Smooth muscle cell (in vitro differentiated cells): ENCODE results near the gene ROCK2. TPM values are rescaled to one million over a fixed set of nuclear protein-coding genes. Genes with fewer than 3 reads are reported as not detected.

Source experiments
- DNase-seq: peaks from one replicate; lab custom pipeline; 2025; ENCODE audit not compliant: unreplicated experiment; lab: John Stamatoyannopoulos, UW
- H2AFZ ChIP-seq: fragments of 200-600 bp; sonication (generic); 2 replicates; pipeline ENCODE4 v1.6.0; 2016; ENCODE audit warnings: antibody characterized with exemption, low read depth, mild to moderate bottlenecking
- H3F3A ChIP-seq: fragments of 200-600 bp; sonication (generic); 2 replicates; pipeline ENCODE4 v1.6.0; 2017; ENCODE audit warnings: antibody characterized with exemption, low read depth
- H3K27ac ChIP-seq: fragments of 200-600 bp; sonication (generic); 2 replicates; pipeline ENCODE4 v1.5.1; 2016; ENCODE audit warnings: low read depth, mild to moderate bottlenecking
- H3K27me3 ChIP-seq: fragments of 200-600 bp; sonication (generic); 2 replicates; pipeline ENCODE4 v1.6.1; 2016; ENCODE audit warnings: low read depth, mild to moderate bottlenecking
- H3K36me3 ChIP-seq: fragments of 200-600 bp; sonication (generic); 2 replicates; pipeline ENCODE4 v1.5.1; 2016; ENCODE audit warnings: low read depth
- H3K4me1 ChIP-seq: fragments of 200-600 bp; sonication (generic); 2 replicates; pipeline ENCODE4 v1.5.1; 2016; ENCODE audit warnings: low read depth
- H3K4me2 ChIP-seq: fragments of 200-600 bp; sonication (generic); 2 replicates; pipeline ENCODE4 v1.6.0; 2016; ENCODE audit warnings: mild to moderate bottlenecking
- H3K4me3 ChIP-seq: fragments of 200-600 bp; sonication (generic); 2 replicates; pipeline ENCODE4 v1.5.1; 2016; ENCODE audit warnings: mild to moderate bottlenecking
- H3K79me2 ChIP-seq: fragments of 200-600 bp; sonication (generic); 2 replicates; pipeline ENCODE4 v1.6.0; 2016; ENCODE audit warnings: low read depth, mild to moderate bottlenecking
- H3K9ac ChIP-seq: fragments of 200-600 bp; sonication (generic); 2 replicates; pipeline ENCODE4 v1.6.0; 2016; ENCODE audit warnings: low read depth
- H3K9me3 ChIP-seq: fragments of 200-600 bp; sonication (generic); replicated peaks from 2 replicates; pipeline ENCODE4 v1.5.1; 2016; ENCODE audit warnings: low read depth
- H4K20me1 ChIP-seq: fragments of 200-600 bp; sonication (generic); 2 replicates; pipeline ENCODE4 v1.6.0; 2016; ENCODE audit warnings: low read depth
- WGBS: methylation state at CpG from one replicate; pipeline ENCODE4 v1.1.7; 2016; ENCODE audit warnings: low lambda C conversion rate; 5-methylcytosine and 5-hydroxymethylcytosine counted together
- polyA plus RNA-seq: library from polyadenylated mRNA; unstranded; fragments of >200 nt; fragmentation: Nextera tagmentation; extraction: Ambion mirVana; gene quantifications from 2 replicates; pipeline ENCODE4 v1.2.1, GENCODE V29; 2016
- total RNA-seq: library from RNA; depleted of rRNA; stranded (reverse); fragments of >200 nt; gene quantifications from 2 replicates; pipeline ENCODE4 v1.2.3, GENCODE V29; 2014
- TF ChIP-seq, protein P1 (sequence below): fragments of 200-600 bp; sonication (generic); IDR thresholded peaks from 2 replicates; pipeline ENCODE4 v1.5.1; 2017; ENCODE audit warnings: borderline replicate concordance, mild to moderate bottlenecking, antibody characterized with exemption; ENCODE audit not compliant: insufficient read depth, poor library complexity, severe bottlenecking

Gene ROCK2
- total and polyA plus RNA-seq, 2 experiments from 2014 or later = 27.2 to 45.5 TPM

DNA sequence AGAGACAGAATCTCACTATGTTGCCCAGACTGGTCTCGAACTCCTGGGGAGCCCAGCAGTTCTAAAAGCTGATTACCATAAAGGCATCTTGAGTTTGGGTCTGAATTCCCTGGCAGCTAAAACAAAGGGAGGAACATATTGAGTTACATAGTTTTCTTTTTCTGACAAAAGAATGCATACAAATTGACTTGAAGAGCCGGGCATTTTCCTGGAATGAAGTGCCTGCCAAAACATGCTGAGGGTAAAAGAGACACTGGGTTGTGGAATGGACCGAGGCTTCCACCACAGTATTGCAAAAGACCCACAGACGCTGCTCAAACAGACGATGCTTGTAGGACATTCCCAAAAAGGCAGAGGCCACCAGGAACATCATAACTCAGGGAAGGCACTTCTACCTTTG lies 35.1 kb upstream of the ROCK2 start:
- Histone ChIP-seq H3K9ac (no peak overlapping the region), H2AFZ (peak overlapping the region; percentile 65), H3K27ac (no peak overlapping the region), H3K4me1 (peaks cover 7% of the 10 kb centered on the region), H4K20me1 (no peaks in the 10 kb centered on the region), H3K36me3 (no peaks in the 10 kb centered on the region), H3K79me2 (no peaks in the 10 kb centered on the region), H3K4me2 (no peak overlapping the region), H3K27me3 (no peaks in the 10 kb centered on the region), H3F3A (no peaks in the 10 kb centered on the region), H3K9me3 (no peaks in the 10 kb centered on the region), H3K4me3 (no peak overlapping the region)
- no peak for DNase-seq
- WGBS = 57% methylated on average over 5 of the region's 5 CpGs
- TF ChIP-seq, protein P1, sequence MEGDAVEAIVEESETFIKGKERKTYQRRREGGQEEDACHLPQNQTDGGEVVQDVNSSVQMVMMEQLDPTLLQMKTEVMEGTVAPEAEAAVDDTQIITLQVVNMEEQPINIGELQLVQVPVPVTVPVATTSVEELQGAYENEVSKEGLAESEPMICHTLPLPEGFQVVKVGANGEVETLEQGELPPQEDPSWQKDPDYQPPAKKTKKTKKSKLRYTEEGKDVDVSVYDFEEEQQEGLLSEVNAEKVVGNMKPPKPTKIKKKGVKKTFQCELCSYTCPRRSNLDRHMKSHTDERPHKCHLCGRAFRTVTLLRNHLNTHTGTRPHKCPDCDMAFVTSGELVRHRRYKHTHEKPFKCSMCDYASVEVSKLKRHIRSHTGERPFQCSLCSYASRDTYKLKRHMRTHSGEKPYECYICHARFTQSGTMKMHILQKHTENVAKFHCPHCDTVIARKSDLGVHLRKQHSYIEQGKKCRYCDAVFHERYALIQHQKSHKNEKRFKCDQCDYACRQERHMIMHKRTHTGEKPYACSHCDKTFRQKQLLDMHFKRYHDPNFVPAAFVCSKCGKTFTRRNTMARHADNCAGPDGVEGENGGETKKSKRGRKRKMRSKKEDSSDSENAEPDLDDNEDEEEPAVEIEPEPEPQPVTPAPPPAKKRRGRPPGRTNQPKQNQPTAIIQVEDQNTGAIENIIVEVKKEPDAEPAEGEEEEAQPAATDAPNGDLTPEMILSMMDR = no peak

DNA sequence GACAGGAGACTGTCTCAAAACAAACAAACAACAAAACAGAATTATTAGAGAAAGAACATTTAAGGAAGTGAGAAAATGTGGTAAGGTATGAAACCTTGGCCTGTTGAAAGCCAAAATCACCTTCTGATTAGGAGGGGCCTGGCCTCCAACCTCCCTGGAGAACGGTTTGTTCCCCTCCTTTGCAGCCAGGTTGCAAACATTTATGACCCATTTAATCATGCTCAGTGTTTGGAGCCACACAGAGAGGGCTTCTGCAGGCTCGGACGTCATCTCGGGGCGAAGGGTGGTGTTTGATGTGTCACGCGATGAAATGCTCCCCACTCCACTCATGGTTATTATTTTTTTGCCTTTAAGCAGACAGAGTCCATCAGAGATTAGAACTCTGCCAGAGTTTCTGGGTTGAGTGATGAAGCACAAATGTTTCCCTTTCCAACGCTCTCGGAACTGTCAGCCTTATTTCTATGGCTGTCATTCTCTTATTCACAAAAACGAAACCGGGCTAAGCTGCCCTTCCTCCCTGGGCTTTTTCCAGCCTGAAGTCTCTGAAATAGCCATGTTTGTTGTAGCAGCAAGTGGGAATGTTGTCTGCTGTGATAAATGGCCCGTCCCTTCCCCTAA lies 33.6 kb upstream of the ROCK2 start:
- TF ChIP-seq, protein P1 = no peak
- no peak for DNase-seq
- Histone ChIP-seq H3K9ac (no peak overlapping the region), H3K79me2 (no peaks in the 10 kb centered on the region), H3K36me3 (no peaks in the 10 kb centered on the region), H3K27me3 (no peaks in the 10 kb centered on the region), H3K4me1 (peaks cover 7% of the 10 kb centered on the region), H2AFZ (peak overlapping the region; percentile 57), H3K9me3 (no peaks in the 10 kb centered on the region), H4K20me1 (no peaks in the 10 kb centered on the region), H3F3A (no peaks in the 10 kb centered on the region), H3K4me3 (no peak overlapping the region), H3K4me2 (no peak overlapping the region), H3K27ac (peak overlapping the region; percentile 26)
- WGBS = 77% methylated on average over 12 of the region's 12 CpGs

DNA sequence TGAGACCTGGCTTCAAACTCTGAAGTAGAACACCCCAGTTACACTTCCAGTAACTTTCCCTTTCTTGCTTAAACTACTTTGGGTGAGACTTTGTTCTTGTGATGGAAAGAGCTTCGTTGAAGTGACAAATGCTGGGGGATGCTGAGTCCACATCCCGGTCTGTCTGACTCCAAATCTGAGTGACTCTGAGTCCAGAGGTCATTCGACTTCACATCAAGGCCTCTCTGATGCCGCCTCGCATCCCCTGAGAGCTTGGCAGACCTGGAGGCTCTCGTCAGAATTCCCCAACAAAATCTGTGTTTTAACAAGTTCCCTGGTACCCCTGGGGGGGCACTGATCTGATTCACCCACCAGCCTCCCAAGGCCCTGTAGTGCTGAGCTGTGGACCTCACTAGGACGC lies 31.6 kb upstream of the ROCK2 start:
- Histone ChIP-seq H3F3A (no peaks in the 10 kb centered on the region), H3K27ac (peak overlapping the region; percentile 93), H2AFZ (no peak overlapping the region), H3K4me2 (no peak overlapping the region), H3K9ac (no peak overlapping the region), H3K79me2 (no peaks in the 10 kb centered on the region), H3K36me3 (no peaks in the 10 kb centered on the region), H3K27me3 (no peaks in the 10 kb centered on the region), H3K4me1 (peaks cover 7% of the 10 kb centered on the region), H3K4me3 (no peak overlapping the region), H3K9me3 (no peaks in the 10 kb centered on the region), H4K20me1 (no peaks in the 10 kb centered on the region)
- DNase-seq = no peak
- TF ChIP-seq, protein P1 = no peak
- whole genome bisulfite sequencing = 97% methylated on average over 7 of the region's 7 CpGs

DNA sequence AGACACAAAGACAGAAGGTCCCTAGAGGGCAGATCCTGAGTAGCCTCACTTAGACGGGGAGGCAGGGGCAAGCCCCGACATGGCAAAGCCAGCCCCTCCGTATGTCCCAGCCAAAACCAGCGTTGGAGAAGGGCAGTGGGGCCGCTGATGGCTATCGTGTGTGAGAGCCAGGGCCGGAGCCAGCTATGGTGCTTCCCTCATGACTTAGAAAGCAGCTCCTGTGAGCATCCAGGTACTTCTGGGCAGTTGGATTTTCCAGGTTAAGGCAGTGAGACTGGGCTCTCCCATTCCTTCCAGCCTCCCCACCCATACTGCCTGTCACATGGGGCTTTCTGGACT lies 31.2 kb upstream of the ROCK2 start:
- 79% methylated on average over 7 of the region's 7 CpGs for WGBS
- Histone ChIP-seq H3F3A (no peaks in the 10 kb centered on the region), H3K27me3 (no peaks in the 10 kb centered on the region), H3K27ac (peak overlapping the region; percentile 93), H3K9me3 (no peaks in the 10 kb centered on the region), H4K20me1 (no peaks in the 10 kb centered on the region), H2AFZ (no peak overlapping the region), H3K4me3 (no peak overlapping the region), H3K79me2 (no peaks in the 10 kb centered on the region), H3K9ac (no peak overlapping the region), H3K4me1 (peaks cover 7% of the 10 kb centered on the region), H3K36me3 (no peaks in the 10 kb centered on the region), H3K4me2 (no peak overlapping the region)
- TF ChIP-seq, protein P1 = no peak
- no peak for DNase-seq
